DMS79 (cell line): ENCODE results near the gene PDGFA.

Experiments used
- DNase-seq: peaks from one replicate; lab custom pipeline; 2025; lab: John Stamatoyannopoulos, UW

Gene PDGFA

GRCh38 chr7:519484-520390 is at the start of gene PDGFA:
PDGFA (minus strand) TSS chr7:519846; CDS start chr7:519001, 845 bp downstream.
- DNase-seq = peak; percentile 15

- no peak for DNase-seq
Observed at GRCh38 chr7:568031-568951, 48.6 kb upstream of the PDGFA start.

DNA sequence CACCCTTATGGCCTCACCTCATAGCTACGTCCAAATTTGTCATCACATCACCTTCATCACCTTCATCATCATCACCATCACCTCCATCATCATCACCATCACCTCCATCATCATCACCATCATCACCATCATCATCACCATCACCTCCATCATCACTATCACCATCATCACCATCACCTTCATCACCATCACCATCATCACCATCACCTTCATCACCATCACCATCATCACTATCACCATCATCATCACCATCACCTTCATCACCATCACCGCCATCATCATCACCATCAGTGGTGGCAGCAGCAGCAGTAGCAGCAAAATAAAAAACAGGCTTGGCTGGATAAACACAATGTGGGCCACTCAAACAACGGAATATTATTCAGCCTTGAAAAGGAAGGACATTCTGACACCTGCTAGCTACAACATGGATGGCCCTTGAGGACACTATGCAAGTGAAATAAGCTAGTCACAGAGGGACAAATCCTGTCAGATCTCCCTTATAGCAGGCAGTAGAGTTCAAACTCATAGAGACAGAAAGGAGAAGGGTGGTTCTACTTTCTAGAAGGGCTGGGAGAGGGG is 47.7 kb upstream of the PDGFA start:
- no peak for DNase-seq

DNA sequence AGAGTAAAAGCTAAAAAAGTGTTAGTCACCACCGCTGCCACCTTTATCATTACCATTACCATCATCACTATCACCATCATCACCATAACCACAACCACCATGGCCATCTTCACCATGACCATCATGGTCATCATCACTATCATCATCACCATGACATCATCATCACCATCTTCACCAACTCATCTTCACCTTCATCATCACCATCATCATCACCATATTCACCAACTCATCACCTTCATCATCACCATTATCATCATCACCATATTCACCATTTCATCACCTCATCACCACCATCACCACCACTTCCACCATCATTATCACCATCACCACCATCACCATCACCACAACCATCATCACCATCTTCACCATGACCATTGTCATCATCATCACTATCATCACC is 46.5 kb upstream of the PDGFA start:
- DNase-seq = no peak

DNA sequence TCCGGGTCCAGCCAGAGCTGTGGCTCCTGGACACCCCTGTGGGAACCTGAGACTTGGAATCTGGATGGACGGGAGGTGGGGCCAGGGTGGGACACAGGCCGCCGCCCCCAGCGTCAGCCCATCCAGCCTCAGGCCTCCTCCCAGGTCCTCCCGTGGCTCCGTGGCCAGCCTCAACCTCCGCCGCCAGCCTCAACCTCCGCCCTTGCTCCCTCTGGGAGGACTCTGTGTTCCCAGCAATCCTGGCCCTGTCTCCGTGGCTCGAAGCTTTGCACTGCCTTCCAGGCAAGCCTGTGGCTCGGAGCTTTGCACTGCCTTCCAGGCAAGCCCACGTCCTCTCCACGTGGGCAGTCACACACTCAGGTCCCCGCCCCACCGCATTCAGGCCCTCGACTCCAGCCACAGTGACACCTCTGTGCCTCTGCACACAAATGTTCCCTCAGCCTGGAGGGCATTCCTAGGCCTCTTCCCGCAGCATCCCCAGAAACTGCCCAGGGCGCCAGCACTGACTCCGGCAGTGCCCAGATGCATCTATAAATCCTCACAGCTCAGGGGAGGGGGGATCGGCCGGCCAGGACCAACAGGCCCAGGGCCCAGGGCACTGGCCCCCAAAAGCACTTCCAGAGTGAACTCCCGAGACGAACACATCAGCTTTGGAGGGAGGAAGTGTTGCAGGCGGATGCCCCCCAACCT is 44.7 kb upstream of the PDGFA start:
- no peak for DNase-seq

GRCh38 chr7:563629-564170 is 44.1 kb upstream of the PDGFA start:
- no peak for DNase-seq

- DNase-seq = no peak
Observed at GRCh38 chr7:562789-563628, 43.4 kb upstream of the PDGFA start.

DNA sequence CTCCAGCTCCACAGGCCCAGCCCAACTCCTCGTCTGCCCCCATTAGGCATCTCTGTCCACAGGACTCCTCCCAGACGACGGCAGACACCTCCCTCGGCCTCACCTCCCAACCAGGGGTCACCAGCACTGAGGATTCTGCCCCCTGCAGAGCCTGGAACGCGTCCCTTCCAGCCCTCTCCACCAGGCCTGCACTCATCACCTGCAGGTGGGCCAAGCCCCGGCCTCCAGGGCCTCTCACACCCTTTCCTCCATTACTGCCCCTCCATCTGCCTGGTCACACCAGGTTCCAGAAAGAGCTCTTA is 42.7 kb upstream of the PDGFA start:
- DNase-seq = no peak

DNA sequence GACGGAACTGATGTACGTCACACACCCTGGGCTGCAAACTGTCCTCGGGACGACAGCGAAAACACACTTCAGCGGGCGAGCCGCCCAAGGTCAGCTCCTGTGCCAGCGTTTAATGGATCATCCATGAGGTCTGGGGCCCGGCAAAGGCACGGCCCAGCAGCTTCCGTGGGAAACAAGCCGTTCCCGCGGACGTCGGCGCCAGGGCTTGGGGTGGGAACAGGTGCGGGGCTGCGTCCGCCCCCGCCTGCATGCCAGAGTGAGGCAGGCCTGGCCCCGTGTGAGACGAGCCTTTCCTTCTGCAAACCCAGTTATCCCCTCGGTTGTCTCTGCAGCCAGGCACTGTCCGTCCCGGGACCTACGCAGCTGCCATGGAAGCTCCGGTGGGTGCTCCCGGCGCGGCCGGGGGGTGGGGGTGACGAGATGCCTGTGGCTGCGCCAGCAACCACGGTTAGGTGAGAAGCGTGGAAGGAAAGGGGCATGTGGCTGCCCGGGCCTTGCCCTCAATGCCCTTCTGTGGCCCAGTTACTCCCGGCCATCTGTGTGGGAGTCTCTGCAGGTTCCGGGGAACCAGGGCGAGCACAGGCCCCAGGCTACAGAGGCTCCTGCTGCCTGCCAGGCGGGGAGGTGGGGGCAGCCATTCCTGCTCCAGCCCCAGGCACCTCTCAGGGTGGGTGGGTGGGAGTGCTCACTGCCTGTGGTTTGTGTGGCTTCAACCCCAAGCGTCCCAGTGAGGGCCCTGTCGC is 42.2 kb upstream of the PDGFA start:
- no peak for DNase-seq

- DNase-seq = no peak
Observed at GRCh38 chr7:560966-561630, 41.5 kb upstream of the PDGFA start.

- DNase-seq = no peak
Observed at GRCh38 chr7:559396-559705, 39.7 kb upstream of the PDGFA start.

DNA sequence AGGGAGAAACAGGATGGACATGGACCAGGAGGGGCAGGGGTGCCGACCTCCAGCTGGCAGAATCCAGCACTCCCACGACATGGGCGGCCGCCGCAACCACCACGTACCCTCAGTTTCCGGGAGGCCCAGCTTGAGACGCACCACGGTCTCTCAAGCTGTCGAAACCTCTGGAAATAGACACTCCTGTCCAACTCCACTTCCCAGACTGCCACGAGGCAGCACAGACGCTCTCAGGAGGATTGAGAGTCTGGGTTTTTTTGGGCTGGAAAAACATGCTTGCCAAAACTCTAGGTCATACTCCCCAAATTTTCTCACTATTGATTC is 37.9 kb upstream of the PDGFA start:
- DNase-seq = no peak

GRCh38 chr7:556837-557557 is 37.4 kb upstream of the PDGFA start:
- no peak for DNase-seq

DNA sequence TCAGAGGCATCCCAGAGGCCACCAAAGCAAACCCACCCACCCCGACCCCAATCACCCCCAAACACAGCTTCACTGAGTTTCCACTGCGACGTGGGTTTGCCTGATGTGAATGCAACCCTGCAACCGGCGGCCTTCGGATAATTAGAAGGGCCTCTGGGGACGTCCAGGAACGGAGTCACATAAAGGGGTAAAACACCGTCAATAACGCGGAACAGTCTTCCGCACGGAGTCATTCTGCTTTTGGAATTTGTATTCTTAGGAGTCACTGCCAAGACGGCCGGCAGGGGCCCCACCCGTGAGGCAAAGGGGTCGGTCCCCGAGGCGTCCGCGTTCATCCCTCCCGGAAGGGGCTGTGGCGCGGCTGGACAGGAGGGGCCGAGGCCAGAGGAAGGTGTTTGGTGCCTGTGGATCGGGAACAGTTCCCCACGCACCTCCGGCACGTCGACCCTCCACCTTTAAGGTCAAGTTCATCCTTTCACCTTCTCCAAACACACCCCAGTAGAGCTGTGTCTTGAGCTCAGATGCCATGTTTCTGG is 36.7 kb upstream of the PDGFA start:
- no peak for DNase-seq

DNA sequence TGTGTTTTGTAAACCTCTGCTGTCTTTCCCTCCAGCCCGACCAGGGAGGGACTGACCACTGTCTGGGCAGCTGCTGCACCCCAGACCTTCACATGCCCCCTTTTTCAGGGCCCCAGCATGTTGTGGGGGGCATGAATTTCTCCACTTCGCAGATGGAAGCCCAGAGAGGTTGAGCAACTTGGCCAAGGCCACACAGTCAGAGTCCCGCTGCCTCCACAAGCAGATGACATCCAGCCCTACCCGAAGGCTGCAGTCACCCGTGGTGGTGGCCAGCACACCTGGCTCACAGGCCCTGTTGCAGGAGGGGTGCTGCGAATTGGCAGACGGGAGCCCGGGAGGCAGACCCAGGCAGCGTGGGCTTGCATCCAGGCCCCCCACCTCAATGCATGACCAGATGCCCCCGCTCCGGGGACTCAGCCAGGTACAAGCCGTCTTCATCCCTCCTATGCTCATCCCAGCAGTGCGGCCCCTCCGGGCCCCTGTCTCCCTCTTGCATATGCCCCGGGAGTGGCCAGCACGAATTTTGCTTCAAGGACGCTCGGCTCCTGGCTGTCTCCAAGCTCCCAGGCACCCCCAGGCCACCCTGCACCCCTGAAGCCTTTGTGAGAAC is 36.0 kb upstream of the PDGFA start:
- DNase-seq = no peak

GRCh38 chr7:553636-554111 is 34.0 kb upstream of the PDGFA start:
- no peak for DNase-seq

DNA sequence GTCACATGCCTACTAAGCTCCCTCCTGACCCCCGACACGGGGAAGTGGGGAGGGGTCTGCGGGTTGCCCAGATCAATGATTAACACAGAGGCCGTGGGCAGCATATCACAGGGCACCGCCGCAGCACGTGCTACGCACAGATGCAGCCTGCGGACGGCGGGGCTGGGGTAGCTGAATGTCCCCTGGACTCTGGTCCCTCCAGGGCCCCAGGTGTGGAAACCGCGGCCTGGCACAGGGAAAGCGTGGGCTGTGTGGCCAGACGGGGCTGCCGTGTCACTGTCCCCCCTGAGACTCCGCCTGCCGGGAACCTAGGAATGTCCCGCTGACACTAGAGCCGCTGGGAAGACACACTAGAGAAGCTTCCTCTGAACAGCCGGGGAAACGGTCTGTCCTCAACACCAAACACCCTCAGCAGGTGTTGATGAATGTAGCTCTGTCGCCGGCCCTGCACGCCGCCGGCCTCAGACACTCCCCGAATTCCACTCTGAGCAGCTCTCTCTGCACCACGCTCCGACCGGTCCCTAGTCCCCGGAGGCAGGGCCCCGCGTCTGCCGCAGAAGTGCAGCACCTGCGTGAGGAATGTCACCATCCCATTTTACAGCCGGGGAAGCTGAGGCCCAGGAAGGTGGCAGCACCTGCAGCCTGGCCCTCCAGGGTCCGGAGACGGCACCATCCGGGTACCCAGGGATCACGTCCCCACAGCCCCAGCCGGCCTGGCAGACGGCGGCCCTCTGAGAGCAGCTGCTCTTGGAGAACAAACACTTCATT is 33.4 kb upstream of the PDGFA start:
- no peak for DNase-seq
